ENCODE measurements around the gene NGDN.
"Not testable (repeated sequence)": the region's sequence is repeated elsewhere in the genome, so short reads cannot be mapped to it uniquely, and the experiment has no call there.

The NGDN gene

GRCh38 chr14:23439107-23439835 is 30.2 kb upstream of the NGDN start:
- DNase-seq (ENCODE audit: low read depth), result no peak

GRCh38 chr14:23441076-23441475 is 28.4 kb upstream of the NGDN start:
- DNase-seq (ENCODE audit: low read depth), result no peak

GRCh38 chr14:23442721-23443356 is 26.7 kb upstream of the NGDN start:
- no peak for DNase-seq (ENCODE audit: low read depth)

- DNase-seq (ENCODE audit: low read depth), result no peak
These were observed 26.1 kb upstream of the NGDN start for GRCh38 chr14:23443411-23443812.

GRCh38 chr14:23443881-23444280 is 25.6 kb upstream of the NGDN start:
- DNase-seq (ENCODE audit: low read depth), result no peak

GRCh38 chr14:23444314-23444713 is 25.2 kb upstream of the NGDN start:
- DNase-seq (ENCODE audit: low read depth), result no peak

GRCh38 chr14:23445773-23446172 is 23.7 kb upstream of the NGDN start:
- no peak for DNase-seq (ENCODE audit: low read depth)

- DNase-seq (ENCODE audit: low read depth), result no peak
These were observed 23.1 kb upstream of the NGDN start for GRCh38 chr14:23446291-23446851.

- DNase-seq (ENCODE audit: low read depth), result no peak
These were observed 21.8 kb upstream of the NGDN start for GRCh38 chr14:23447361-23448350.

GRCh38 chr14:23449314-23449713 is 20.2 kb upstream of the NGDN start:
- DNase-seq (ENCODE audit: low read depth), result no peak

GRCh38 chr14:23450379-23450778 is 19.1 kb upstream of the NGDN start:
- DNase-seq (ENCODE audit: low read depth), result no peak

GRCh38 chr14:23452237-23452636 is 17.3 kb upstream of the NGDN start:
- DNase-seq (ENCODE audit: low read depth), result no peak

GRCh38 chr14:23454445-23454856 is 15.1 kb upstream of the NGDN start:
- DNase-seq (ENCODE audit: low read depth), result no peak

- DNase-seq (ENCODE audit: low read depth), result not testable (repeated sequence)
These were observed 12.5 kb upstream of the NGDN start for GRCh38 chr14:23456883-23457586.

GRCh38 chr14:23457587-23458445 is 11.7 kb upstream of the NGDN start:
- no peak for DNase-seq (ENCODE audit: low read depth)

GRCh38 chr14:23460960-23461359 is 8.5 kb upstream of the NGDN start:
- no peak for DNase-seq (ENCODE audit: low read depth)

GRCh38 chr14:23464700-23465099 is 4.8 kb upstream of the NGDN start:
- no peak for DNase-seq (ENCODE audit: low read depth)

- no peak for DNase-seq (ENCODE audit: low read depth)
These were observed 4.2 kb upstream of the NGDN start for GRCh38 chr14:23465261-23465660.

GRCh38 chr14:23468704-23469126 is 788 bp upstream of the NGDN start:
- DNase-seq (ENCODE audit: low read depth), result no peak

- DNase-seq (ENCODE audit: low read depth), result no peak
These were observed 452 bp downstream of the NGDN start for GRCh38 chr14:23469906-23470403.
